K562 (cell line): ENCODE measurements around the gene DPEP2. TPM values are rescaled to one million over a fixed set of nuclear protein-coding genes. Genes with fewer than 3 reads are reported as not detected.

Experiments used
- AFF4 ChIP-seq: sonication (generic); formaldehyde crosslinking; IDR thresholded peaks from 2 replicates; pipeline ENCODE4 v1.8.0; 2023; ENCODE audit warnings: mild to moderate bottlenecking, missing genetic modification reagents
- CTCFL ChIP-seq: IDR thresholded peaks from 2 replicates; pipeline ENCODE4 v1.6.1; 2011; ENCODE audit warnings: borderline replicate concordance, low read depth, mild to moderate bottlenecking, moderate library complexity, low read length; ENCODE audit not compliant: insufficient read depth, poor library complexity, severe bottlenecking
- E2F6 ChIP-seq, 2 experiments: IDR thresholded peaks; 2 replicates each; pipeline ENCODE4 v1.6.1; 2011; ENCODE audit warnings: borderline replicate concordance in 1 of 2, control low read depth in 1 of 2, low read depth in 1 of 2, low read length in 1 of 2, mild to moderate bottlenecking in 1 of 2, mixed read lengths in 1 of 2, moderate library complexity in 1 of 2; ENCODE audit not compliant: insufficient read depth in 1 of 2, insufficient read length in 1 of 2, poor library complexity in 1 of 2, severe bottlenecking in 1 of 2; ENCODE audit errors: extremely low read depth in 1 of 2
- ETS1 ChIP-seq: conservative IDR thresholded peaks from 2 replicates; pipeline ENCODE4 v1.6.1; 2011; ENCODE audit warnings: low read depth, mild to moderate bottlenecking, low read length; ENCODE audit not compliant: control insufficient read depth
- KDM2B ChIP-seq: fragments of 250-450 bp; sonication (Bioruptor Pico); IDR thresholded peaks from 2 replicates; pipeline ENCODE4 v1.8.0; 2021; ENCODE audit warnings: mild to moderate bottlenecking, moderate library complexity
- MAFG ChIP-seq: fragments of 450-650 bp; conservative IDR thresholded peaks from 2 replicates; pipeline ENCODE4 v1.6.1; 2016; ENCODE audit warnings: missing genetic modification characterization, missing compliant biosample characterization
- PHF8 ChIP-seq: fragments of 200-600 bp; sonication (generic); IDR thresholded peaks from 2 replicates; pipeline ENCODE4 v1.6.1; 2012; ENCODE audit warnings: mixed run types, mild to moderate bottlenecking, inconsistent platforms, low read length, moderate library complexity, borderline replicate concordance
- SETDB1 ChIP-seq: IDR thresholded peaks from one replicate; pipeline ENCODE4 v1.6.1; 2012; ENCODE audit warnings: low read length, control low read depth, inconsistent platforms
- ZNF124 ChIP-seq: sonication (generic); formaldehyde crosslinking; IDR thresholded peaks from 2 replicates; pipeline ENCODE4 v1.8.1; 2022; ENCODE audit warnings: missing genetic modification reagents
- polyA plus RNA-seq, 8 experiments: library from polyadenylated mRNA; depleted of rRNA in 4 of 8; stranded (reverse) in 5 of 8; unstranded in 3 of 8; fragments of >200 nt; fragmentation: Nextera tagmentation in 2 of 8; fragmentation: Illumina TruSeq in 1 of 8; extraction: Ambion mirVana in 2 of 8; extraction: Trizol in 1 of 8; gene quantifications; 2 replicates each; pipeline versions ENCODE4 v1.2.1 to v1.2.3, GENCODE V29; 2011 to 2014; ENCODE audit warnings: inconsistent platforms in 1 of 8, missing spikeins in 1 of 8
- total RNA-seq, 7 experiments: library from RNA; depleted of rRNA in 6 of 7; stranded (reverse); fragments of >200 nt in 6 of 7; fragmentation: Illumina TruSeq in 2 of 7; extraction: Trizol in 2 of 7; gene quantifications; 2 replicates each; pipeline versions ENCODE4 v1.2.1 to v1.2.3, GENCODE V29; 2011 to 2021; ENCODE audit warnings: low replicate concordance in 1 of 7

Gene DPEP2
- total and polyA plus RNA-seq, 9 of the 15 experiments (the other 6 are each of a cell fraction or from before 2014, with no cell fraction given) = 0.14 to 1.2 (median 0.38) TPM

- TF ChIP-seq PHF8 (no peak), SETDB1 (no peak), AFF4 (CRISPR knock-in tag) (no peak), MAFG (tag) (no peak), ETS1 (no peak), KDM2B (no peak), CTCFL (no peak), ZNF124 (CRISPR knock-in tag) (no peak), E2F6 (IDR thresholded peaks at IDR 0.05; ENCODE audit: borderline replicate concordance in 1 of 2, extremely low read depth in 1 of 2, insufficient read depth in 1 of 2, insufficient read length in 1 of 2, low read depth in 1 of 2, low read length in 1 of 2, poor library complexity in 1 of 2, severe bottlenecking in 1 of 2) (peak in 1 of 2 experiments; percentile 26)
- TF ChIP-seq, all 486 proteins: peak for 3
Observed at GRCh38 chr16:67976205-67976604, 23.1 kb downstream of the DPEP2 start (continued).
